Measurements from ENCODE around the gene BCL2. TPM values are rescaled to one million over a fixed set of nuclear protein-coding genes. Genes with fewer than 3 reads are reported as not detected.

BCL2 gene
- total and polyA plus RNA-seq, 9 of the 15 experiments (the other 6 are each of a cell fraction or from before 2014, with no cell fraction given), result 0.10 to 1.1 (median 0.65) TPM

- ATAC-seq (no peak), FAIRE-seq (no peak), DNase-seq (ENCODE audit: extremely low read depth in 1 of 4, low spot score in 3 of 4) (no peak)
- intact Hi-C loops (cut with micrococcal nuclease) (no loop called here), in situ Hi-C loops (cut with MboI) (no loop called here)
- no peaks in the 10 kb centered on the region for H4K20me1 ChIP-seq (replicated peaks; ENCODE audit: control insufficient read depth, insufficient read depth, low read length)
- no peak overlapping the region for H3K27ac ChIP-seq (ENCODE audit: extremely low read depth, low read depth, low read length)
- ChIA-PET POLR2A (no interaction called here), CTCF (ENCODE audit: low intra/inter-chr PET ratio) (no interaction called here)
- H3K4me3 ChIP-seq, result no peak overlapping the region
- no peaks in the 10 kb centered on the region for H3K9me1 ChIP-seq (ENCODE audit: control insufficient read depth, insufficient read depth, low read length)
- no TSS peak for BruUV-seq (replicated peaks)
- H2AFZ ChIP-seq (ENCODE audit: low read depth, low read length), result no peak overlapping the region
- 9% methylated on average over 1 of the region's 6 CpGs for WGBS (ENCODE audit: insufficient coverage, low coverage, missing lambda C conversion rate)
- H3K36me3 ChIP-seq (ENCODE audit: control insufficient read depth, insufficient read depth, low read length), result no peaks in the 10 kb centered on the region
- no peaks in the 10 kb centered on the region for H3K4me1 ChIP-seq (replicated peaks in 1 of 2; ENCODE audit: control insufficient read depth in 2 of 2, insufficient read depth in 2 of 2, low read length in 2 of 2)
- H3K4me2 ChIP-seq (ENCODE audit: insufficient read depth, low read length), result no peak overlapping the region
- H3K27me3 ChIP-seq (ENCODE audit: control insufficient read depth in 2 of 2, insufficient read depth in 2 of 2, low read length in 2 of 2), result no peaks in the 10 kb centered on the region
- H3K79me2 ChIP-seq (ENCODE audit: control insufficient read depth, insufficient read depth, low read length), result no peaks in the 10 kb centered on the region
- H3K9ac ChIP-seq (ENCODE audit: insufficient read depth in 1 of 2, low read depth in 2 of 2, low read length in 2 of 2), result no peak overlapping the region
- H3K9me3 ChIP-seq (replicated peaks; ENCODE audit: control insufficient read depth, insufficient read depth, low read depth, low read length), result no peaks in the 10 kb centered on the region
- TF ChIP-seq ELF4 (CRISPR knock-in tag; IDR thresholded peaks at IDR 0.05), result no peak
- TF ChIP-seq RB1 (IDR thresholded peaks at IDR 0.05; ENCODE audit: low read depth), result no peak
- no peak for TF ChIP-seq ZBTB34 (CRISPR knock-in tag; IDR thresholded peaks at IDR 0.05)
- TF ChIP-seq ATF7 (IDR thresholded peaks at IDR 0.05), result no peak
- no peak for TF ChIP-seq RCOR1 (IDR thresholded peaks at IDR 0.05; ENCODE audit: borderline replicate concordance in 1 of 2, low read depth in 2 of 2, low read length in 2 of 2)
- no peak for TF ChIP-seq NCOA1 (IDR thresholded peaks at IDR 0.05; ENCODE audit: low read depth)
- TF ChIP-seq ZNF699 (CRISPR knock-in tag; IDR thresholded peaks at IDR 0.05; ENCODE audit: insufficient replicate concordance), result no peak
- no peak for TF ChIP-seq SIX5 (IDR thresholded peaks at IDR 0.05; ENCODE audit: borderline replicate concordance in 1 of 2, insufficient read depth in 1 of 2, low read depth in 1 of 2, low read length in 2 of 2)
- TF ChIP-seq IRF2 (CRISPR knock-in tag; IDR thresholded peaks at IDR 0.05), result no peak
- TF ChIP-seq ZNF551 (CRISPR knock-in tag; IDR thresholded peaks at IDR 0.05), result no peak
- no peak for TF ChIP-seq BRF1 (IDR thresholded peaks at IDR 0.05; ENCODE audit: borderline replicate concordance, extremely low read depth, insufficient read length)
- TF ChIP-seq AFF1 (IDR thresholded peaks at IDR 0.05; ENCODE audit: low read depth in 1 of 2, partially characterized antibody in 2 of 2), result no peak
- TF ChIP-seq ARID3A (IDR thresholded peaks at IDR 0.05; ENCODE audit: borderline replicate concordance, low read depth, low read length), result no peak
- no peak for TF ChIP-seq OTX1 (CRISPR knock-in tag; IDR thresholded peaks at IDR 0.05)
Measured at GRCh38 chr18:63244607-63245006, 75.0 kb downstream of the BCL2 start.

Measured in K562 (cell line).